IMR-90 (cell line): ENCODE measurements around the gene PNPLA5. TPM values are rescaled to one million over a fixed set of nuclear protein-coding genes. Genes with fewer than 3 reads are reported as not detected.

Source experiments
- ATAC-seq: fragments of 200-7000 bp; cut with Tn5 transposase; 2 replicates; pipeline ENCODE4 v1.9.1; 2020; ENCODE audit warnings: low read depth, mild to moderate bottlenecking, moderate library complexity
- BruUV-seq: library from RNA; stranded (reverse); fragments of 400-500 nt; replicated peaks from 2 replicates; lab custom pipeline; 2021; lab: Mats Ljungman, UMichigan
- CTCF ChIA-PET: fragments of 300-600 bp; formaldehyde crosslinking; extraction: SDS; loops from one replicate; lab custom pipeline; 2021; ENCODE audit warnings: antibody characterized with exemption; lab: Yijun Ruan, JAX
- POLR2A ChIA-PET: fragments of 300-600 bp; sonication (Branson Sonifier 250); formaldehyde crosslinking; loops from one replicate; lab custom pipeline; 2022; ENCODE audit warnings: antibody characterized with exemption; ENCODE audit not compliant: unreplicated experiment; lab: Charles Lee
- DNase-seq: peaks from one replicate; pipeline ENCODE4 v3.0.0; 2013
- H2AFZ ChIP-seq: replicated peaks from 2 replicates; pipeline ENCODE3; 2013; ENCODE audit warnings: low read length, mild to moderate bottlenecking; ENCODE audit not compliant: poor library complexity
- H2AK5ac ChIP-seq: 2 replicates; pipeline ENCODE4 v1.6.1; 2013; ENCODE audit warnings: low read depth, low read length, inconsistent platforms
- H2AK9ac ChIP-seq: replicated peaks from 2 replicates; pipeline ENCODE3; 2013; ENCODE audit warnings: mild to moderate bottlenecking, low read depth, low read length, moderate library complexity; ENCODE audit not compliant: poor library complexity
- H2BK120ac ChIP-seq: 2 replicates; pipeline ENCODE4 v1.6.1; 2013; ENCODE audit warnings: low read depth, low read length, inconsistent platforms
- H2BK15ac ChIP-seq: 3 replicates; pipeline ENCODE4 v1.6.1; 2013; ENCODE audit warnings: low read depth, low read length, inconsistent platforms
- H2BK20ac ChIP-seq: 2 replicates; pipeline ENCODE4 v1.6.1; 2013; ENCODE audit warnings: low read depth, mild to moderate bottlenecking, inconsistent platforms, low read length, moderate library complexity
- H2BK5ac ChIP-seq: 2 replicates; pipeline ENCODE4 v1.6.1; 2013; ENCODE audit warnings: mild to moderate bottlenecking, low read depth, low read length, inconsistent platforms; ENCODE audit not compliant: poor library complexity, severe bottlenecking
- H3K14ac ChIP-seq: replicated peaks from 2 replicates; pipeline ENCODE4 v1.6.1; 2013; ENCODE audit warnings: low read depth, low read length, inconsistent platforms
- H3K18ac ChIP-seq: 2 replicates; pipeline ENCODE4 v1.6.1; 2013; ENCODE audit warnings: low read depth, low read length, control low read depth
- H3K23ac ChIP-seq: 2 replicates; pipeline ENCODE4 v1.6.1; 2013; ENCODE audit warnings: low read depth, low read length, inconsistent platforms
- H3K27ac ChIP-seq: 2 replicates; pipeline ENCODE4 v1.5.1; 2013; ENCODE audit warnings: mild to moderate bottlenecking, control low read depth, low read length; ENCODE audit not compliant: insufficient read depth
- H3K27me3 ChIP-seq: 2 replicates; pipeline ENCODE4 v1.6.1; 2013; ENCODE audit warnings: low read length; ENCODE audit not compliant: control insufficient read depth, insufficient read depth
- H3K36me3 ChIP-seq: 2 replicates; pipeline ENCODE4 v1.6.1; 2013; ENCODE audit warnings: low read length, mixed read lengths; ENCODE audit not compliant: control insufficient read depth, insufficient read depth
- H3K4ac ChIP-seq: 2 replicates; pipeline ENCODE4 v1.6.1; 2013; ENCODE audit warnings: low read depth, low read length, inconsistent platforms
- H3K4me1 ChIP-seq: 2 replicates; pipeline ENCODE4 v1.6.1; 2013; ENCODE audit warnings: low read length, mixed read lengths; ENCODE audit not compliant: control insufficient read depth, insufficient read depth
- H3K4me2 ChIP-seq: 2 replicates; pipeline ENCODE4 v1.6.1; 2013; ENCODE audit warnings: low read depth, mild to moderate bottlenecking, control low read depth, low read length, moderate library complexity
- H3K4me3 ChIP-seq: 2 replicates; pipeline ENCODE4 v1.5.1; 2013; ENCODE audit warnings: low read depth, mild to moderate bottlenecking, control low read depth, low read length, moderate library complexity; ENCODE audit not compliant: insufficient read depth
- H3K56ac ChIP-seq: 2 replicates; pipeline ENCODE4 v1.6.1; 2013; ENCODE audit warnings: low read length, inconsistent platforms; ENCODE audit not compliant: insufficient read depth; ENCODE audit errors: extremely low read depth
- H3K79me1 ChIP-seq, 2 experiments: 2 replicates each; pipeline ENCODE4 v1.6.1; 2013; ENCODE audit warnings: low read length in 2 of 2, inconsistent platforms in 1 of 2, low read depth in 1 of 2
- H3K9ac ChIP-seq: 2 replicates; pipeline ENCODE4 v1.6.1; 2013; ENCODE audit warnings: low read depth, low read length, control low read depth
- H3K9me1 ChIP-seq: 2 replicates; pipeline ENCODE4 v1.6.1; 2013; ENCODE audit warnings: low read length, inconsistent platforms; ENCODE audit not compliant: insufficient read depth
- H3K9me3 ChIP-seq: 2 replicates; pipeline ENCODE4 v1.6.1; 2013; ENCODE audit warnings: low read length; ENCODE audit not compliant: control insufficient read depth, insufficient read depth
- H4K20me1 ChIP-seq: 2 replicates; pipeline ENCODE4 v1.6.1; 2013; ENCODE audit warnings: low read length, inconsistent platforms; ENCODE audit not compliant: insufficient read depth
- H4K5ac ChIP-seq: 2 replicates; pipeline ENCODE4 v1.6.1; 2013; ENCODE audit warnings: mild to moderate bottlenecking, low read depth, low read length, control low read depth
- H4K8ac ChIP-seq, 2 experiments: 2 replicates each; pipeline ENCODE4 v1.6.1; 2013; ENCODE audit warnings: low read depth in 2 of 2, low read length in 2 of 2, control low read depth in 1 of 2, inconsistent platforms in 1 of 2
- H4K91ac ChIP-seq: 2 replicates; pipeline ENCODE4 v1.6.1; 2013; ENCODE audit warnings: low read depth, low read length, inconsistent platforms; ENCODE audit not compliant: insufficient read depth
- BHLHE40 ChIP-seq: fragments of 150-350 bp; IDR thresholded peaks from 2 replicates; pipeline ENCODE4 v1.6.1; 2016; ENCODE audit warnings: mild to moderate bottlenecking, low read depth, low read length
- CEBPB ChIP-seq: IDR thresholded peaks from 2 replicates; pipeline ENCODE4 v1.6.1; 2012; ENCODE audit warnings: low read depth, low read length, improper control_type of control experiment
- CHD1 ChIP-seq: IDR thresholded peaks from 2 replicates; pipeline ENCODE4 v1.6.1; 2012; ENCODE audit warnings: low read depth, low read length, improper control_type of control experiment
- ELK1 ChIP-seq: fragments of 150-350 bp; IDR thresholded peaks from 2 replicates; pipeline ENCODE4 v1.6.1; 2016; ENCODE audit warnings: low read depth, mild to moderate bottlenecking, low read length, moderate library complexity, borderline replicate concordance
- FOS ChIP-seq: fragments of 150-350 bp; IDR thresholded peaks from 2 replicates; pipeline ENCODE4 v1.6.1; 2016; ENCODE audit warnings: low read depth, low read length
- MAFK ChIP-seq: IDR thresholded peaks from 2 replicates; pipeline ENCODE4 v1.6.1; 2012; ENCODE audit warnings: low read depth, low read length, improper control_type of control experiment
- MAZ ChIP-seq: IDR thresholded peaks from 2 replicates; pipeline ENCODE4 v1.6.1; 2012; ENCODE audit warnings: low read depth, mild to moderate bottlenecking, low read length, improper control_type of control experiment, moderate library complexity, borderline replicate concordance
- MXI1 ChIP-seq: IDR thresholded peaks from 2 replicates; pipeline ENCODE4 v1.6.1; 2012; ENCODE audit warnings: low read depth, mild to moderate bottlenecking, low read length, moderate library complexity, borderline replicate concordance
- NFE2L2 ChIP-seq: fragments of 150-350 bp; IDR thresholded peaks from 2 replicates; pipeline ENCODE4 v1.6.1; 2016; ENCODE audit warnings: low read depth, mild to moderate bottlenecking, low read length
- POLR2A ChIP-seq: IDR thresholded peaks from 2 replicates; pipeline ENCODE4 v1.6.1; 2012; ENCODE audit warnings: mild to moderate bottlenecking, low read depth, low read length
- RAD21 ChIP-seq: IDR thresholded peaks from 2 replicates; pipeline ENCODE4 v1.6.1; 2012; ENCODE audit warnings: low read length, improper control_type of control experiment
- RCOR1 ChIP-seq: IDR thresholded peaks from 2 replicates; pipeline ENCODE4 v1.6.1; 2012; ENCODE audit warnings: mild to moderate bottlenecking, low read length, improper control_type of control experiment; ENCODE audit not compliant: insufficient replicate concordance
- RFX5 ChIP-seq: IDR thresholded peaks from 2 replicates; pipeline ENCODE4 v1.8.0; 2012; ENCODE audit warnings: low read depth, mild to moderate bottlenecking, low read length, moderate library complexity
- SMC3 ChIP-seq: fragments of 150-350 bp; IDR thresholded peaks from 2 replicates; pipeline ENCODE4 v1.6.1; 2016; ENCODE audit warnings: low read depth, mild to moderate bottlenecking, antibody characterized with exemption, low read length, moderate library complexity
- WGBS, 2 experiments: methylation state at CpG; one replicate each; pipeline versions ENCODE4 v1.1.5 to v1.1.7; 2013; ENCODE audit warnings: missing lambda C conversion rate in 2 of 2; ENCODE audit not compliant: insufficient read length in 1 of 2; ENCODE audit errors: extremely low coverage in 2 of 2; 5-methylcytosine and 5-hydroxymethylcytosine counted together
- dilution Hi-C: fragments of 300-500 bp; cut with HindIII; formaldehyde crosslinking; loops from one replicate; pipeline ENCODE4 v1.14.3; 2018; ENCODE audit warnings: low sequenced_read_pairs; ENCODE audit not compliant: unreplicated experiment
- in situ Hi-C: fragments of 300-500 bp; cut with MboI; formaldehyde crosslinking; loops from 3 replicates; pipeline ENCODE4 v1.14.3; 2019; ENCODE audit warnings: low sequenced_read_pairs, inconsistent platforms, mixed read lengths
- intact Hi-C: fragments of 100-400 bp; cut with micrococcal nuclease; formaldehyde crosslinking; loops from 2 replicates; pipeline ENCODE4 v1.10.0; 2022
- polyA plus RNA-seq, 3 experiments: library from polyadenylated mRNA; depleted of rRNA; stranded (reverse); fragments of >200 nt; gene quantifications; 2 replicates each; pipeline ENCODE4 v1.2.3, GENCODE V29; 2012; ENCODE audit warnings: low replicate concordance in 1 of 3
- total RNA-seq: library from RNA; depleted of rRNA; stranded (reverse); fragments of >200 nt; gene quantifications from 2 replicates; pipeline ENCODE4 v1.2.3, GENCODE V29; 2012
- TF ChIP-seq, protein P1 (sequence below): fragments of 150-350 bp; IDR thresholded peaks from 2 replicates; pipeline ENCODE4 v1.6.1; 2017; ENCODE audit warnings: mild to moderate bottlenecking, antibody characterized with exemption, low read length, low read depth
- TF ChIP-seq, protein P2 (sequence below): conservative IDR thresholded peaks from 2 replicates; pipeline ENCODE4 v1.5.1; 2012; ENCODE audit warnings: mild to moderate bottlenecking, low read depth, low read length, improper control_type of control experiment

The PNPLA5 gene
- total and polyA plus RNA-seq, 2 of the 4 experiments (the other 2 are of a cell fraction) = 0.18 to 0.44 TPM

- DNase-seq = no peak
Measured at GRCh38 chr22:43926349-43926710, 34.5 kb upstream of the PNPLA5 start.

More at GRCh38 chr22:43926349-43926710, 34.5 kb upstream of the PNPLA5 start:
- dilution Hi-C loops (no loop called here), intact Hi-C loops (no loop called here), in situ Hi-C loops (no loop called here)
- Histone ChIP-seq H4K5ac (no peak overlapping the region), H2BK20ac (no peak overlapping the region), H3K9me1 (peaks cover 23% of the 10 kb centered on the region), H2BK15ac (no peak overlapping the region), H3K14ac (no peak overlapping the region), H2AK5ac (no peak overlapping the region), H3K36me3 (peaks cover 12% of the 10 kb centered on the region; the same call in 1 of the 2 replicates), H2BK5ac (no peak overlapping the region), H3K9ac (no peak overlapping the region), H3K4me3 (no peak overlapping the region), H3K9me3 (no peaks in the 10 kb centered on the region), H4K91ac (no peak overlapping the region), H3K4ac (no peak overlapping the region), H3K56ac (no peak overlapping the region), H3K4me1 (peaks cover 19% of the 10 kb centered on the region), H3K4me2 (no peak overlapping the region), H2BK120ac (no peak overlapping the region), H4K20me1 (peaks cover 6% of the 10 kb centered on the region; the same call in 1 of the 2 replicates), H3K27me3 (no peaks in the 10 kb centered on the region), H3K18ac (no peak overlapping the region), H3K23ac (no peak overlapping the region), H3K79me1 (peaks cover 0 to 23% of the 10 kb centered on the region in 2 experiments; a peak in 2 of 4 replicates), H2AFZ (no peak overlapping the region), H4K8ac (no peak overlapping the region), H3K27ac (no peak overlapping the region), H2AK9ac (no peak overlapping the region)
- BruUV-seq = no TSS peak
- TF ChIP-seq POLR2A (no peak), CHD1 (no peak), MXI1 (no peak), MAFK (no peak), ELK1 (no peak), RFX5 (no peak), CEBPB (no peak), RAD21 (no peak), MAZ (no peak), BHLHE40 (no peak), FOS (no peak), SMC3 (no peak), NFE2L2 (no peak), RCOR1 (no peak)
- TF ChIP-seq, protein P1, sequence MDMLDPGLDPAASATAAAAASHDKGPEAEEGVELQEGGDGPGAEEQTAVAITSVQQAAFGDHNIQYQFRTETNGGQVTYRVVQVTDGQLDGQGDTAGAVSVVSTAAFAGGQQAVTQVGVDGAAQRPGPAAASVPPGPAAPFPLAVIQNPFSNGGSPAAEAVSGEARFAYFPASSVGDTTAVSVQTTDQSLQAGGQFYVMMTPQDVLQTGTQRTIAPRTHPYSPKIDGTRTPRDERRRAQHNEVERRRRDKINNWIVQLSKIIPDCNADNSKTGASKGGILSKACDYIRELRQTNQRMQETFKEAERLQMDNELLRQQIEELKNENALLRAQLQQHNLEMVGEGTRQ = no peak
- TF ChIP-seq, protein P2, sequence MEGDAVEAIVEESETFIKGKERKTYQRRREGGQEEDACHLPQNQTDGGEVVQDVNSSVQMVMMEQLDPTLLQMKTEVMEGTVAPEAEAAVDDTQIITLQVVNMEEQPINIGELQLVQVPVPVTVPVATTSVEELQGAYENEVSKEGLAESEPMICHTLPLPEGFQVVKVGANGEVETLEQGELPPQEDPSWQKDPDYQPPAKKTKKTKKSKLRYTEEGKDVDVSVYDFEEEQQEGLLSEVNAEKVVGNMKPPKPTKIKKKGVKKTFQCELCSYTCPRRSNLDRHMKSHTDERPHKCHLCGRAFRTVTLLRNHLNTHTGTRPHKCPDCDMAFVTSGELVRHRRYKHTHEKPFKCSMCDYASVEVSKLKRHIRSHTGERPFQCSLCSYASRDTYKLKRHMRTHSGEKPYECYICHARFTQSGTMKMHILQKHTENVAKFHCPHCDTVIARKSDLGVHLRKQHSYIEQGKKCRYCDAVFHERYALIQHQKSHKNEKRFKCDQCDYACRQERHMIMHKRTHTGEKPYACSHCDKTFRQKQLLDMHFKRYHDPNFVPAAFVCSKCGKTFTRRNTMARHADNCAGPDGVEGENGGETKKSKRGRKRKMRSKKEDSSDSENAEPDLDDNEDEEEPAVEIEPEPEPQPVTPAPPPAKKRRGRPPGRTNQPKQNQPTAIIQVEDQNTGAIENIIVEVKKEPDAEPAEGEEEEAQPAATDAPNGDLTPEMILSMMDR = no peak
- no CpG with 5 or more reads among the region's 1 CpG for WGBS, 2 experiments
- POLR2A ChIA-PET = no interaction called here
- ATAC-seq = no peak
- CTCF ChIA-PET = no interaction called here
